Esophagus squamous epithelium (tissue), 5 donors: ENCODE measurements around the gene TRAF3. TPM values are rescaled to one million over a fixed set of nuclear protein-coding genes. Genes with fewer than 3 reads are reported as not detected.

ENCODE experiments used
- DNase-seq: peaks from one replicate; lab custom pipeline; 2025; lab: John Stamatoyannopoulos, UW
- H3K27ac ChIP-seq, 4 donors: fragments of 200-600 bp; sonication (generic); one replicate each; pipeline ENCODE4 v1.5.1; 2016 to 2019; ENCODE audit warnings: mild to moderate bottlenecking in 1 of 4
- H3K27me3 ChIP-seq, 4 donors: fragments of 200-600 bp; sonication (generic); 1 replicate in 3 of 4; 2 replicates in 1 of 4; pipeline versions ENCODE4 v1.5.1 to v1.6.0; 2017 to 2021; ENCODE audit warnings: antibody characterized with exemption in 1 of 4
- H3K36me3 ChIP-seq, 3 donors: fragments of 200-600 bp; sonication (generic); one replicate each; pipeline ENCODE4 v1.5.1; 2016 to 2019
- H3K4me1 ChIP-seq, 3 donors: fragments of 200-600 bp; sonication (generic); one replicate each; pipeline ENCODE4 v1.5.1; 2017 to 2019
- H3K4me3 ChIP-seq, 4 donors: fragments of 200-600 bp; sonication (generic); 1 replicate in 3 of 4; 2 replicates in 1 of 4; pipeline ENCODE4 v1.5.1; 2016 to 2019; ENCODE audit warnings: mild to moderate bottlenecking in 2 of 4, moderate library complexity in 1 of 4
- H3K9me3 ChIP-seq, 3 donors: fragments of 200-600 bp; sonication (generic); one replicate each; pipeline ENCODE4 v1.5.1; 2016 to 2019
- CTCF ChIP-seq, 6 experiments: fragments of 450-650 bp in 4 of 6; fragments of 200-600 bp in 2 of 6; sonication (generic) in 2 of 6; IDR thresholded peaks; one replicate each; pipeline ENCODE4 v1.5.1; 2016 to 2019; ENCODE audit warnings: antibody characterized with exemption in 6 of 6, mild to moderate bottlenecking in 4 of 6, moderate library complexity in 4 of 6
- POLR2A ChIP-seq, 4 donors: fragments of 450-650 bp; IDR thresholded peaks; one replicate each; pipeline ENCODE4 v1.6.1; 2017; ENCODE audit warnings: antibody characterized with exemption in 4 of 4, mild to moderate bottlenecking in 4 of 4, moderate library complexity in 3 of 4
- WGBS, 2 donors: methylation state at CpG; one replicate each; pipeline ENCODE4 v1.1.5; 2018; 5-methylcytosine and 5-hydroxymethylcytosine counted together
- intact Hi-C: fragments of 100-400 bp; cut with DNase I; formaldehyde crosslinking; loops from one replicate; pipeline ENCODE4 v1.15.0; 2022
- total RNA-seq, 4 donors: library from RNA; depleted of rRNA; stranded (reverse); fragments of >200 nt; gene quantifications; one replicate each; pipeline ENCODE4 v1.1.0, GENCODE V29; 2016
- donor health status: DM: yes; HTN: yes; CAD: no.

TRAF3 gene
- total RNA-seq, 4 donors from 2014 or later = 11.2 to 19.3 (median 13.2) TPM

GRCh38 chr14:102784892-102785594 is 7.8 kb downstream of the TRAF3 start:
- Histone ChIP-seq H3K36me3 (no peaks in the 10 kb centered on the region), H3K27ac (peak overlapping the region in 1 of 4 donors; percentile 24), H3K4me3 (no peak overlapping the region), H3K27me3 (no peaks in the 10 kb centered on the region), H3K9me3 (no peaks in the 10 kb centered on the region), H3K4me1 (peaks cover 0 to 49% (median 10%) of the 10 kb centered on the region in 3 donors)
- DNase-seq = no peak
- no peak for TF ChIP-seq POLR2A (IDR thresholded peaks at IDR 0.05)
- no peak for TF ChIP-seq CTCF (IDR thresholded peaks at IDR 0.05)
- whole genome bisulfite sequencing, 2 donors = 75 to 76% methylated on average over 7 of the region's 7 CpGs
- intact Hi-C loops = no loop called here

- peaks cover 0 to 44% (median 9%) of the 10 kb centered on the region in 3 donors for H3K4me1 ChIP-seq
- intact Hi-C loops = no loop called here
- no peak overlapping the region for H3K27ac ChIP-seq
- TF ChIP-seq POLR2A (IDR thresholded peaks at IDR 0.05) (no peak), CTCF (IDR thresholded peaks at IDR 0.05) (no peak)
- no peak overlapping the region for H3K4me3 ChIP-seq
- H3K36me3 ChIP-seq = no peaks in the 10 kb centered on the region
- 84 to 85% methylated on average over 3 of the region's 3 CpGs for WGBS, 2 donors
- no peak for DNase-seq
- H3K27me3 ChIP-seq = no peaks in the 10 kb centered on the region
- H3K9me3 ChIP-seq = no peaks in the 10 kb centered on the region
Measured at GRCh38 chr14:102785595-102785963, 8.3 kb downstream of the TRAF3 start.

- DNase-seq = no peak
Measured at GRCh38 chr14:102786768-102787167, 9.5 kb downstream of the TRAF3 start.

GRCh38 chr14:102789349-102789748 is 12.1 kb downstream of the TRAF3 start:
- H3K27me3 ChIP-seq = no peaks in the 10 kb centered on the region
- H3K4me3 ChIP-seq = no peak overlapping the region
- DNase-seq = no peak
- WGBS, 2 donors = 64 to 68% methylated on average over 5 of the region's 5 CpGs
- H3K9me3 ChIP-seq = no peaks in the 10 kb centered on the region
- H3K27ac ChIP-seq = no peak overlapping the region
- peaks cover 0 to 3% (median 0%) of the 10 kb centered on the region in 3 donors for H3K36me3 ChIP-seq
- TF ChIP-seq POLR2A (IDR thresholded peaks at IDR 0.05) = no peak
- TF ChIP-seq CTCF (IDR thresholded peaks at IDR 0.05) = no peak
- H3K4me1 ChIP-seq = peaks cover 0 to 37% (median 7%) of the 10 kb centered on the region in 3 donors
- intact Hi-C loops = no loop called here

More at GRCh38 chr14:102786768-102787167, 9.5 kb downstream of the TRAF3 start:
- no peak overlapping the region for H3K27ac ChIP-seq
- WGBS, 2 donors = 59% methylated on average over 4 of the region's 4 CpGs
- TF ChIP-seq POLR2A (IDR thresholded peaks at IDR 0.05) = no peak
- TF ChIP-seq CTCF (IDR thresholded peaks at IDR 0.05) = no peak
- intact Hi-C loops = no loop called here
- H3K36me3 ChIP-seq = no peaks in the 10 kb centered on the region
- H3K27me3 ChIP-seq = no peaks in the 10 kb centered on the region
- no peaks in the 10 kb centered on the region for H3K9me3 ChIP-seq
- no peak overlapping the region for H3K4me3 ChIP-seq
- H3K4me1 ChIP-seq = peaks cover 0 to 34% (median 7%) of the 10 kb centered on the region in 3 donors

- Histone ChIP-seq H3K4me1 (peaks cover 0 to 30% (median 11%) of the 10 kb centered on the region in 3 donors), H3K27me3 (no peaks in the 10 kb centered on the region), H3K9me3 (no peaks in the 10 kb centered on the region), H3K36me3 (peaks cover 0 to 9% (median 0%) of the 10 kb centered on the region in 3 donors), H3K27ac (no peak overlapping the region), H3K4me3 (no peak overlapping the region)
- intact Hi-C loops = no loop called here
- 87 to 97% methylated on average over 3 of the region's 3 CpGs for WGBS, 2 donors
- no peak for DNase-seq
- TF ChIP-seq POLR2A (IDR thresholded peaks at IDR 0.05) = no peak
Measured at GRCh38 chr14:102793531-102794328, 16.5 kb downstream of the TRAF3 start.
